A549 (cell line): Measurements from ENCODE around the gene RPS6KA2. TPM values are rescaled to one million over a fixed set of nuclear protein-coding genes. Genes with fewer than 3 reads are reported as not detected.

Experiments
- ATAC-seq, 2 experiments: fragments of 200-7000 bp in 1 of 2; fragments of >200 bp in 1 of 2; cut with Nextera tagmentation in 1 of 2; cut with Tn5 transposase in 1 of 2; 3 replicates each; pipeline versions ENCODE4 v1.8.0 to v1.9.1; 2018 to 2020; ENCODE audit warnings: mild to moderate bottlenecking in 1 of 2, moderate library complexity in 1 of 2
- CTCF ChIA-PET: fragments of 300-600 bp; sonication (Branson Sonifier 250); formaldehyde crosslinking; extraction: SDS; loops from one replicate; lab custom pipeline; 2021; ENCODE audit warnings: antibody characterized with exemption, inconsistent platforms; lab: Yijun Ruan, JAX
- POLR2A ChIA-PET: fragments of 350-600 bp; formaldehyde crosslinking; extraction: SDS; loops from one replicate; lab custom pipeline; 2021; ENCODE audit warnings: antibody characterized with exemption, inconsistent platforms; lab: Yijun Ruan, JAX
- DNase-seq, 2 experiments: peaks; one replicate each; pipeline versions ENCODE4 v3.0.0 to v3.0.0-alpha.2; 2011 to 2016; ENCODE audit warnings: low read depth in 1 of 2, low spot score in 1 of 2
- FAIRE-seq: peaks from 2 replicates; lab custom pipeline; 2011; peaks lifted over from hg19 to GRCh38; lab: Jason Lieb, UNC
- H3K27ac ChIP-seq, 2 experiments: fragments of >200 bp; sonication (Bioruptor Twin); formaldehyde crosslinking; 3 replicates each; pipeline ENCODE4 v1.5.1; 2016 to 2017
- H3K4me1 ChIP-seq: fragments of >200 bp; sonication (Bioruptor Twin); formaldehyde crosslinking; 3 replicates; pipeline ENCODE4 v1.6.1; 2016
- H3K4me2 ChIP-seq: fragments of >200 bp; sonication (Bioruptor Twin); formaldehyde crosslinking; 3 replicates; pipeline ENCODE4 v1.6.1; 2016
- H3K4me3 ChIP-seq: fragments of >200 bp; sonication (Bioruptor Twin); formaldehyde crosslinking; 3 replicates; pipeline ENCODE4 v1.5.1; 2016
- H3K9me3 ChIP-seq: fragments of >200 bp; sonication (Bioruptor Twin); formaldehyde crosslinking; 3 replicates; pipeline ENCODE4 v1.6.1; 2016
- CHD4 ChIP-seq: fragments of 200-600 bp; sonication (generic); IDR thresholded peaks from 2 replicates; pipeline ENCODE4 v1.6.1; 2016; ENCODE audit warnings: antibody characterized with exemption, mild to moderate bottlenecking, borderline replicate concordance
- CTCF ChIP-seq: fragments of >200 bp; sonication (Bioruptor Twin); formaldehyde crosslinking; IDR thresholded peaks from 3 replicates; pipeline ENCODE4 v1.5.1; 2016
- EHF ChIP-seq: fragments of 250-450 bp; sonication (Bioruptor Pico); IDR thresholded peaks from 2 replicates; pipeline ENCODE4 v1.5.0; 2020; ENCODE audit warnings: mild to moderate bottlenecking
- FOSL2 ChIP-seq, 2 experiments: fragments of 450-650 bp in 1 of 2; fragments of >200 bp in 1 of 2; sonication (Bioruptor Twin) in 1 of 2; formaldehyde crosslinking; IDR thresholded peaks; 2 replicates each; pipeline versions ENCODE4 v1.5.0 to v1.6.1; 2016 to 2020; ENCODE audit warnings: mild to moderate bottlenecking in 1 of 2, moderate library complexity in 1 of 2
- HDAC2 ChIP-seq: fragments of 200-600 bp; sonication (generic); IDR thresholded peaks from 2 replicates; pipeline ENCODE4 v1.6.1; 2016
- HOXA7 ChIP-seq: fragments of 250-450 bp; sonication (Bioruptor Pico); IDR thresholded peaks from 2 replicates; pipeline ENCODE4 v1.5.0; 2020; ENCODE audit warnings: mild to moderate bottlenecking, moderate library complexity
- HOXB13 ChIP-seq: fragments of 250-450 bp; sonication (Bioruptor Pico); IDR thresholded peaks from 2 replicates; pipeline ENCODE4 v1.5.0; 2020; ENCODE audit warnings: low read depth, mild to moderate bottlenecking, moderate library complexity
- KDM1A ChIP-seq: fragments of 200-600 bp; sonication (generic); IDR thresholded peaks from 2 replicates; pipeline ENCODE4 v1.6.1; 2016; ENCODE audit warnings: low read depth, mild to moderate bottlenecking
- MAZ ChIP-seq: fragments of 150-350 bp; IDR thresholded peaks from 2 replicates; pipeline ENCODE4 v1.6.1; 2014; ENCODE audit warnings: antibody characterized with exemption, low read depth, low read length, borderline replicate concordance
- NFE2L2 ChIP-seq: fragments of 150-350 bp; conservative IDR thresholded peaks from 2 replicates; pipeline ENCODE4 v1.6.1; 2014; ENCODE audit warnings: low read length
- RAD21 ChIP-seq, 2 experiments: fragments of >200 bp in 1 of 2; sonication (Bioruptor Twin) in 1 of 2; formaldehyde crosslinking in 1 of 2; IDR thresholded peaks in 1 of 2; conservative IDR thresholded peaks in 1 of 2; 2 replicates in 1 of 2; 3 replicates in 1 of 2; pipeline ENCODE4 v1.6.1; 2012 to 2018; ENCODE audit warnings: inconsistent platforms in 1 of 2
- RARB ChIP-seq: fragments of 250-450 bp; sonication (Bioruptor Pico); IDR thresholded peaks from 2 replicates; pipeline ENCODE4 v1.8.0; 2021; ENCODE audit warnings: mild to moderate bottlenecking, moderate library complexity
- RFX5 ChIP-seq: fragments of 450-650 bp; IDR thresholded peaks from 2 replicates; pipeline ENCODE4 v1.7.1; 2014; ENCODE audit warnings: antibody characterized with exemption, mild to moderate bottlenecking, moderate library complexity
- RNF2 ChIP-seq: fragments of 200-600 bp; sonication (generic); IDR thresholded peaks from 2 replicates; pipeline ENCODE4 v1.6.1; 2016; ENCODE audit warnings: low read depth, mild to moderate bottlenecking, antibody characterized with exemption, moderate library complexity, borderline replicate concordance
- SMC3 ChIP-seq: fragments of >200 bp; sonication (Bioruptor Twin); formaldehyde crosslinking; IDR thresholded peaks from 3 replicates; pipeline ENCODE4 v1.6.1; 2018; ENCODE audit warnings: inconsistent platforms
- TP53 ChIP-seq: fragments of 250-450 bp; sonication (Bioruptor Pico); IDR thresholded peaks from 2 replicates; pipeline ENCODE4 v1.5.0; 2021; ENCODE audit warnings: mild to moderate bottlenecking, moderate library complexity
- ZC3H11A ChIP-seq: fragments of 450-650 bp; IDR thresholded peaks from 2 replicates; pipeline ENCODE4 v1.6.1; 2014; ENCODE audit warnings: antibody characterized with exemption, mild to moderate bottlenecking
- ZSCAN20 ChIP-seq: fragments of 250-450 bp; sonication (Bioruptor Pico); IDR thresholded peaks from 2 replicates; pipeline ENCODE4 v1.8.0; 2022; ENCODE audit warnings: mild to moderate bottlenecking, moderate library complexity
- WGBS: methylation state at CpG from one replicate; pipeline ENCODE4 v1.1.6; 2017; ENCODE audit errors: missing lambda C conversion rate; 5-methylcytosine and 5-hydroxymethylcytosine counted together
- polyA plus RNA-seq, 4 experiments: library from polyadenylated mRNA; depleted of rRNA in 3 of 4; stranded (reverse); fragments of >200 nt; fragmentation: RNase III in 1 of 4; extraction: RNeasy Plus Mini Kit Qiagen cat#74134 plus additional on column Dnase treatment in 1 of 4; gene quantifications; 2 replicates in 3 of 4; 3 replicates in 1 of 4; pipeline ENCODE4 v1.2.3, GENCODE V29; 2011 to 2017
- TF ChIP-seq, protein P1 (sequence below): fragments of >200 bp; sonication (Bioruptor Twin); formaldehyde crosslinking; IDR thresholded peaks from 3 replicates; pipeline ENCODE4 v1.6.1; 2016
- TF ChIP-seq, protein P2 (sequence below): IDR thresholded peaks from 2 replicates; pipeline ENCODE4 v1.6.1; 2012; ENCODE audit warnings: low read depth, borderline replicate concordance

Gene RPS6KA2
- polyA plus RNA-seq, 2 of the 4 experiments (the other 2 are of a cell fraction), result 0.19 TPM; not detected in 1

DNA sequence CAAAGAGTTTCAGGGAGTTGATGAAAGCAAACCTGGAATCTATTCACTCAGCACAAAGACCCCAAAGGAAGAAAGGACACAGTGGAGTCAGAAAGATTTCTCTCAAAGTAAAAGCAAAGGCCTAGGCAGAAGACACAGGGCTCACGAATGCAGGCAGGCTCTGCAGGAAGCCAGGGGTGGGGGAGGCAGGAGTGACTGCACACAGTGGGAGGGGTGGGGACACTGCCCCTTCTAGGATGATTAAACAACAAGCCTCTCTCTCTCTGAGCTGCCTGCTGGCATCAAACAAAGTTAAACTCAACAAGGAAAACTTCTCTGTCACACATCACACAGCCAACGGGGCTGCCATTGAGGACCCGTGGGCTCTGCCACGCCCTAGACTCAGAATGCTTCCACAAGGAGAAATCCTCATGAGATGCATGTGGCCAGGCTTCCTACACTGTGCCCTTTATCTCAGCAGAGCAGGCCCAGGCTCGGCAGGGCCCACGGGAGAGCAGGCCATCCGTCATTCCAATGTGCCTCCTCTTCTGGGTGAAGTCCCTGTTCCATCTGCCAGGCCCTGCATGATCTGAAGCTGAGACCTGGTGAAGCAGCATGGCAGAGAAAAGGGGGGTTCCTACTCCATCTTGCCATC, 110.7 kb downstream of the RPS6KA2 start:
- 25% methylated on average over 4 of the region's 7 CpGs for WGBS
- no peaks in the 10 kb centered on the region for H3K9me3 ChIP-seq
- ATAC-seq (no peak), FAIRE-seq (no peak), DNase-seq (no peak)
- ChIA-PET CTCF (no interaction called here), POLR2A (no interaction called here)
- no peak overlapping the region for H3K4me2 ChIP-seq
- no peak overlapping the region for H3K27ac ChIP-seq
- H3K4me3 ChIP-seq, result no peak overlapping the region
- TF ChIP-seq RAD21 (conservative IDR thresholded peaks at IDR 0.05 in 1 of 2, IDR thresholded peaks at IDR 0.05 in 1 of 2) (no peak), TP53 (CRISPR knock-in tag) (no peak), CHD4 (no peak), RARB (no peak), RFX5 (no peak), MAZ (no peak), HOXA7 (CRISPR knock-in tag) (no peak), KDM1A (no peak), SMC3 (no peak), RNF2 (no peak), ZC3H11A (no peak), CTCF (no peak), HOXB13 (CRISPR knock-in tag) (no peak), EHF (CRISPR knock-in tag) (no peak), ZSCAN20 (CRISPR knock-in tag) (no peak), HDAC2 (no peak)
- TF ChIP-seq, protein P1, sequence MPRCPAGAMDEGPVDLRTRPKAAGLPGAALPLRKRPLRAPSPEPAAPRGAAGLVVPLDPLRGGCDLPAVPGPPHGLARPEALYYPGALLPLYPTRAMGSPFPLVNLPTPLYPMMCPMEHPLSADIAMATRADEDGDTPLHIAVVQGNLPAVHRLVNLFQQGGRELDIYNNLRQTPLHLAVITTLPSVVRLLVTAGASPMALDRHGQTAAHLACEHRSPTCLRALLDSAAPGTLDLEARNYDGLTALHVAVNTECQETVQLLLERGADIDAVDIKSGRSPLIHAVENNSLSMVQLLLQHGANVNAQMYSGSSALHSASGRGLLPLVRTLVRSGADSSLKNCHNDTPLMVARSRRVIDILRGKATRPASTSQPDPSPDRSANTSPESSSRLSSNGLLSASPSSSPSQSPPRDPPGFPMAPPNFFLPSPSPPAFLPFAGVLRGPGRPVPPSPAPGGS, result no peak
- TF ChIP-seq, protein P2, sequence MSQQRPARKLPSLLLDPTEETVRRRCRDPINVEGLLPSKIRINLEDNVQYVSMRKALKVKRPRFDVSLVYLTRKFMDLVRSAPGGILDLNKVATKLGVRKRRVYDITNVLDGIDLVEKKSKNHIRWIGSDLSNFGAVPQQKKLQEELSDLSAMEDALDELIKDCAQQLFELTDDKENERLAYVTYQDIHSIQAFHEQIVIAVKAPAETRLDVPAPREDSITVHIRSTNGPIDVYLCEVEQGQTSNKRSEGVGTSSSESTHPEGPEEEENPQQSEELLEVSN, result no peak
- no peaks in the 10 kb centered on the region for H3K4me1 ChIP-seq

DNA sequence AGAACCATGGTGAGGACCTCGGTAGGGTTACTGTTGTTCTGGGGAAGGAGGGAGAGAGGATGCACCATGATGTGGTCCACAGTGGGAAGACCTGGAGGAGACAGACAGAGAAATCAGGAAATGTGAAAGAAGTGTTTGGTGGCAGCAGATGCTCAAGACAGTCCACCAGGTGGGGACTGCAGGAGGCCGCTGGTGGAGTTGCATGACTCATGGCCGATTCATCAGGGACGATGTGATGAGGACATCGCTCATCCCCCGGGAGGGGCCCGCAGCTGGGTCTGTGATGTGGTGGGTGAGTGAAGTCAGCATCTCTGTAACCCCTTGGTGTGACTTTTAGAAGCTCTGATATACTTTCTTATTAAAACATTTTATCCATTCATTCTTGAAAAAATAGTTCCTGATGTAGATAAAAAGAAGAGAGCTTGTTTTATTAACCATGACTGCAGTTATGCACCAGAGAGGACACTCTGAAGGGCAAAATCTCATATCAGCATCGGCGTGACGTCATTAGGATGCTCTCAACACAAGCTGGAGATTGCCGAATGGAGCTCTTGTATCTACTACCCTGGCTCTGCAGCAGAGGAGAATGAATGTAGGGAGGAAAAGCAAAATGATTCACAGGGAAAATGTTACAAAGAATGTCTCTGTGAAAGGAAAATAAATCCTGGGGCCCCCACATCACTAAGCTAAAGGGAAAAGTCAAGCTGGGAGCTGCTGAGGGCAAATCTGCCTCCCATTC, 111.8 kb downstream of the RPS6KA2 start:
- H3K4me1 ChIP-seq, result no peaks in the 10 kb centered on the region
- H3K9me3 ChIP-seq, result no peaks in the 10 kb centered on the region
- FAIRE-seq, result no peak
- no peak overlapping the region for H3K4me3 ChIP-seq
- POLR2A ChIA-PET, result no interaction called here
- TF ChIP-seq NFE2L2, result no peak
- 0 out of 2 replicates have a peak, but pooled peaks have one; percentile 7 for TF ChIP-seq FOSL2 (IDR thresholded peaks at IDR 0.05)
- TF ChIP-seq FOSL2 (CRISPR knock-in tag; IDR thresholded peaks at IDR 0.05), result peak; percentile 60
- TF ChIP-seq, all 56 proteins: peak for 1
- WGBS, result 32% methylated on average over 11 of the region's 11 CpGs
- H3K27ac ChIP-seq, result no peak overlapping the region
- ATAC-seq (peak; percentile 58 to 72), DNase-seq (peak; percentile 24 to 48)
- H3K4me2 ChIP-seq, result no peak overlapping the region
- CTCF ChIA-PET, result interaction anchor here (0.7 to 1.1 kb wide), 2 partner anchors 13 to 86 kb away, joined by 3 read pairs; no protein-coding TSS in a partner anchor
